Colonic mucosa (tissue), 4 donors: ENCODE measurements around the gene GAST. TPM values are rescaled to one million over a fixed set of nuclear protein-coding genes. Genes with fewer than 3 reads are reported as not detected.

Source experiments
- DNase-seq: peaks from one replicate; pipeline ENCODE4 v3.0.0-alpha.2; 2020
- H3K27ac ChIP-seq: fragments of 200-600 bp; one replicate; pipeline ENCODE4 v1.8.0; 2021
- H3K27me3 ChIP-seq: fragments of 200-600 bp; one replicate; pipeline ENCODE4 v1.8.0; 2021
- H3K36me3 ChIP-seq: fragments of 200-600 bp; one replicate; pipeline ENCODE4 v1.8.0; 2021
- H3K4me1 ChIP-seq: fragments of 200-600 bp; one replicate; pipeline ENCODE4 v1.8.0; 2021; ENCODE audit warnings: mild to moderate bottlenecking
- H3K4me3 ChIP-seq: fragments of 200-600 bp; one replicate; pipeline ENCODE4 v1.8.0; 2021
- H3K9ac ChIP-seq, 2 donors: one replicate each; pipeline ENCODE4 v1.7.0; 2013; ENCODE audit warnings: control low read depth in 2 of 2, low read depth in 2 of 2, low read length in 2 of 2
- H3K9me3 ChIP-seq: fragments of 200-600 bp; one replicate; pipeline ENCODE4 v1.8.0; 2021
- CTCF ChIP-seq: fragments of 200-600 bp; IDR thresholded peaks from one replicate; pipeline ENCODE4 v1.8.0; 2022; ENCODE audit warnings: antibody characterized with exemption, mild to moderate bottlenecking
- intact Hi-C: fragments of 100-400 bp; cut with DNase I; formaldehyde crosslinking; loops from one replicate; pipeline ENCODE4 v1.14.1; 2022
- total RNA-seq, 2 donors: library from RNA; stranded (reverse); fragmentation: NEBNext Ultra II Directional in 1 of 2; extraction: Animal tissue kit (Norgen Biotek cat#: 25700) in 1 of 2; gene quantifications; one replicate each; pipeline ENCODE4 v1.2.1, GENCODE V29; 2021
- donor health status: healthy.
- donor health status: DM: no; HTN: no; CAD: no.
- donor health status: DM: no; HTN: no; CAD: no.

Gene GAST
- total RNA-seq, 2 donors from 2014 or later: not detected

DNA sequence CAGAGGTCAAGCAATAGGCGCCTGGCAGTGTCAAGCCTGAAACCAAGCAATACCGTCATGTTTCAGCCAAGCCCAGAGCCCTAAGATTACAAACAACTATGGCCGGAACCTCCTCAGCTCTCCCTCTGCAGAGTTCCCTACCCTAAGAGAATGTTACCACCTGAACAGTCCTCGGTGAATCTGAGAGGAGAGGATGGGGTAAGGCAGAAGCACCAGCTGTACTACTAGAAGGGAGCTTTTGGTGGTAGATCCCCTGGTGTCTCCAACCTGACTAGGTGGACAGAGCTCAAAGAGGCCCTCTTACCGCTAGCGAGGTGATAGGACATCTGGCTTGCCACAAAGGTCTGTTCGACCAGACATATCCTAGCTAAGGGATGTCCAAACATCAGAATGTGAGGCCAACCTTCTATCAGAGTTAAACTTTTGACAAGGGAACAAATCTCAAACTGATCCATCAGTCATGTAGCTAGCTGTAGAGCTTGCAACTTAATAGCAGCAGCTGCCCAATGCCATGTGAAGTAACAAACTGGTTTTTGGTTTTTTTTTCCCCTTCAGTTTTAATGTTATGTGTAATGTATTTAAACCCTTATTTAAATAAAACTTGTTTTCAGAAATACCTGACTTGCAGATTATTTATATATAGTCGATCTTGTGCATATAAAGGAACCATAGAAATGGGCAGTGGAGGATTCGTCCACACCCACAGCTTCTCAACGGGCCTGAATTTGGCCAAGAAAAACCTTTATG is 20.9 kb upstream of the GAST start:
- H3K4me3 ChIP-seq: no peak overlapping the region
- intact Hi-C loops: no loop called here
- H3K4me1 ChIP-seq: peaks cover 9% of the 10 kb centered on the region
- no peaks in the 10 kb centered on the region for H3K9me3 ChIP-seq
- peak overlapping the region; percentile 99 for H3K27ac ChIP-seq
- no peaks in the 10 kb centered on the region for H3K27me3 ChIP-seq
- H3K36me3 ChIP-seq: peaks cover 28% of the 10 kb centered on the region
- no peak overlapping the region for H3K9ac ChIP-seq
- TF ChIP-seq CTCF: no peak
- no peak for DNase-seq

DNA sequence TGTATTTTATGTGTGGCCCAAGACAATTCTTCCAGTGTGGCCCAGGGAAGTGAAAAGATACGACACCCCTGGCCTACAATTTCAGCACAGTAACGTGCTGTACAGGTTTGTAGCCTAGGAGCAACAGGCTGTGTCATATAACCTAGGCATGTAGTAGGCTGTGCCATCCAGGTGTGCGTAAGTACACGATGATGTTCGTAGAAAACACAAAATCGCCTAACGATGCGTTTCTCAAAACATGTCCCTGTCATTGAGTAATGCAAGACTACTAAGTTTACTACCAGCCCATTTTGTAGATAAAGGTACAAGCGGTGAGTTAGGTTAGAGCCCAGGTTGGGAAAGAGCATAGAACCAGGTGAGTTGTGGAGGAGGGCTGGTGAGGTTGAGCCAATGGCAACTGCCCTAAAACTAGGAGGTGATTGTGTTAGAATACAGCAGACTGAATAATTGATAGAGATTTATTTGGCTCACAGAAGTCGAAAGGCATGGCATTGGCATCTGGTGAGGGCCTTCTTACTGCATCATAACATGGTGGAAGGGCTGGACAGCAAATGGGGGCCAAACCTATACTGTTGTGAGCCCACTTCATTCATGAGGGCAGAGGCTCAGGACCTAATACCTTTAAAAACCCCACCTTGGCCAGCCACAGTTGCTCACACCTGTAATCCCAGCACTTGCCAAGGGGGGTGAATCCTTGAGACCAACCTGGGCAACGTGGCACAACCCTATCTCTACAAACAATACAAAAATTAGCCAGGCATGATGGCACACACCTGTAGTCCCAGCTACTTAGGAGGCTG is 19.2 kb upstream of the GAST start:
- Histone ChIP-seq H3K4me1 (peaks cover 9% of the 10 kb centered on the region), H3K36me3 (peaks cover 28% of the 10 kb centered on the region), H3K27me3 (no peaks in the 10 kb centered on the region), H3K9me3 (no peaks in the 10 kb centered on the region), H3K27ac (no peak overlapping the region), H3K4me3 (no peak overlapping the region), H3K9ac (no peak overlapping the region)
- DNase-seq: no peak
- TF ChIP-seq CTCF: no peak
- intact Hi-C loops: no loop called here

GRCh38 chr17:41695134-41695661 is 16.9 kb upstream of the GAST start:
- Histone ChIP-seq H3K4me1 (peaks cover 7% of the 10 kb centered on the region), H3K9me3 (no peaks in the 10 kb centered on the region), H3K4me3 (no peak overlapping the region), H3K9ac (no peak overlapping the region), H3K36me3 (peaks cover 24% of the 10 kb centered on the region), H3K27me3 (no peaks in the 10 kb centered on the region), H3K27ac (no peak overlapping the region)
- intact Hi-C loops: no loop called here
- no peak for TF ChIP-seq CTCF
- no peak for DNase-seq

DNA sequence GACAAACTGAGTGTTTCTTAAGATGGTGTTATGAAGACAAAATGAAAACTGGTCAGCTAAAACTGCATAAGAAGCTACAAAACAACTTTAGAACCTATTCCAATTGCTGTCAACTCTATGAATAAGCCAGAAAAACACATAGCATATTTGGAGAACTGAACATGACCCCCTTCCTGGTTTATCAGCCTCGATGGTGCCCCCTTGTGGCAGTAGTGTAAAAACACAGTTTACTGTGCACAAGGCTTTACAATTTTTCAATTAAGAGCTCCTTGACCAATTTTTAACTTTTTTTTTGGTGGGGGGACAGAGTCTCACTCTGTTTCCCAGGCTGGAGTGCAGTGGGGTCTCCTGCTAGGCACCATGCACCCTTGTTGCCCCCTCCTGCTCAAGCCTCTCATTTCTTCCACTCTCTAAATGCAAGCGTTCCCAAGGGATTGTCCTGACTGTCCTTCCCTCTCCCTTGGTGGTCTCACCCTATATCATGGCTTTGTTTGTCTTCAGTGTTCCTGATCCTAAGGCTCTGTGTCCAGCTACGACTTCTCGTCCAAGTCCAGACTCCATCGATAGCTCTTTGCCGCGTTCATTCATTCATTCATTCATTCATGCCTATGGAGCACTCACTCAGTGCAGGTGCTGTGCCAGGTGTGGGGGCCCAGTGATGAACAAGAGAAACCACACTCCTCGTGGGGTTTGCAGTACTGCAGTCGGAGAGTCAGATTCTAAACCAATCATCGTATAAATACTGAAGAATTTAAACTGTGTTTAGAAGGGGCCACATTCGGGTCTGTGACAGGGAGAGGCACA is 16.0 kb upstream of the GAST start:
- H3K4me3 ChIP-seq: no peak overlapping the region
- peak; percentile 83 for TF ChIP-seq CTCF
- intact Hi-C loops: no loop called here
- peaks cover 14% of the 10 kb centered on the region for H3K36me3 ChIP-seq
- DNase-seq: peak; percentile 74
- H3K9ac ChIP-seq: peak overlapping the region in 1 of 2 donors; percentile 20
- no peaks in the 10 kb centered on the region for H3K9me3 ChIP-seq
- no peaks in the 10 kb centered on the region for H3K4me1 ChIP-seq
- H3K27me3 ChIP-seq: no peaks in the 10 kb centered on the region
- H3K27ac ChIP-seq: no peak overlapping the region
